Naive thymus-derived CD4-positive, alpha-beta T cell (primary cell): Measurements from ENCODE around the gene ARHGEF25. TPM values are rescaled to one million over a fixed set of nuclear protein-coding genes. Genes with fewer than 3 reads are reported as not detected.

ENCODE experiments used
- ATAC-seq: fragments of 150-1000 bp; cut with Tn5 transposase; 2 replicates; pipeline ENCODE4 v1.10.0; 2021; ENCODE audit warnings: mild to moderate bottlenecking, moderate library complexity
- CTCF ChIA-PET: fragments of 350-600 bp; sonication (Branson Sonifier 250); formaldehyde crosslinking; loops from one replicate; lab custom pipeline; 2021; ENCODE audit warnings: antibody characterized with exemption; lab: Charles Lee
- POLR2A ChIA-PET: fragments of 350-600 bp; sonication (Branson Sonifier 250); formaldehyde crosslinking; loops from one replicate; lab custom pipeline; 2021; ENCODE audit warnings: antibody characterized with exemption, inconsistent platforms; lab: Charles Lee
- DNase-seq, 9 donors: peaks; one replicate each; pipeline versions ENCODE4 v3.0.0 to v3.0.0-alpha.2; 2020 to 2022; ENCODE audit warnings: mixed read lengths in 1 of 9
- H3K27ac ChIP-seq: one replicate; pipeline ENCODE4 v1.7.0; 2013; ENCODE audit warnings: mild to moderate bottlenecking, low read depth, low read length, moderate library complexity
- H3K27me3 ChIP-seq, 2 donors: one replicate each; pipeline ENCODE4 v1.7.0; 2013; ENCODE audit warnings: low read length in 2 of 2, mild to moderate bottlenecking in 2 of 2, moderate library complexity in 2 of 2; ENCODE audit not compliant: control insufficient read depth in 2 of 2, insufficient read depth in 2 of 2
- H3K36me3 ChIP-seq, 3 experiments: 1 replicate in 2 of 3; 2 replicates in 1 of 3; pipeline ENCODE4 v1.7.0; 2013; ENCODE audit warnings: low read length in 3 of 3, mild to moderate bottlenecking in 3 of 3, moderate library complexity in 1 of 3; ENCODE audit not compliant: insufficient read depth in 3 of 3, control insufficient read depth in 2 of 3
- H3K4me1 ChIP-seq, 2 donors: one replicate each; pipeline ENCODE4 v1.7.0; 2013; ENCODE audit warnings: low read length in 2 of 2, mild to moderate bottlenecking in 2 of 2, moderate library complexity in 1 of 2; ENCODE audit not compliant: control insufficient read depth in 2 of 2, insufficient read depth in 2 of 2
- H3K4me3 ChIP-seq: 2 replicates; pipeline ENCODE4 v1.7.0; 2013; ENCODE audit warnings: mild to moderate bottlenecking, low read length
- H3K9me3 ChIP-seq, 3 experiments: 1 replicate in 2 of 3; 2 replicates in 1 of 3; pipeline ENCODE4 v1.7.0; 2013; ENCODE audit warnings: low read length in 3 of 3; ENCODE audit not compliant: control insufficient read depth in 2 of 3
- H3K27ac Mint-ChIP-seq, 9 donors: one replicate each; pipeline ENCODE4 v1.8.0; 2020 to 2022; ENCODE audit warnings: mixed read lengths in 9 of 9, mild to moderate bottlenecking in 8 of 9, moderate library complexity in 5 of 9, inconsistent platforms in 2 of 9
- H3K27me3 Mint-ChIP-seq, 5 donors: one replicate each; pipeline ENCODE4 v1.8.0; 2021 to 2022; ENCODE audit warnings: mixed read lengths in 5 of 5, mild to moderate bottlenecking in 1 of 5
- H3K36me3 Mint-ChIP-seq, 5 donors: one replicate each; pipeline ENCODE4 v1.8.0; 2020 to 2022; ENCODE audit warnings: mixed read lengths in 5 of 5, mild to moderate bottlenecking in 3 of 5, inconsistent platforms in 1 of 5
- H3K4me1 Mint-ChIP-seq, 7 donors: one replicate each; pipeline ENCODE4 v1.8.0; 2020 to 2022; ENCODE audit warnings: mixed read lengths in 7 of 7, mild to moderate bottlenecking in 3 of 7, inconsistent platforms in 1 of 7
- H3K4me3 Mint-ChIP-seq, 10 donors: one replicate each; pipeline ENCODE4 v1.8.0; 2020 to 2022; ENCODE audit warnings: mild to moderate bottlenecking in 10 of 10, mixed read lengths in 10 of 10, moderate library complexity in 6 of 10, inconsistent platforms in 2 of 10
- H3K9me3 Mint-ChIP-seq, 11 donors: one replicate each; pipeline ENCODE4 v1.8.0; 2020 to 2022; ENCODE audit warnings: mixed read lengths in 11 of 11, mild to moderate bottlenecking in 4 of 11, inconsistent platforms in 1 of 11, moderate library complexity in 1 of 11
- intact Hi-C, 2 donors: fragments of 100-400 bp; cut with micrococcal nuclease; formaldehyde crosslinking; loops; one replicate each; pipeline ENCODE4 v1.15.1; 2023
- polyA plus RNA-seq, 2 donors: library from polyadenylated mRNA; unstranded; fragments of 300-500 nt; fragmentation: Illumina TruSeq; gene quantifications; one replicate each; pipeline ENCODE4 v1.2.3, GENCODE V29; 2021
- total RNA-seq, 6 experiments: library from RNA in 5 of 6; stranded (reverse) in 5 of 6; gene quantifications; 1 replicate in 5 of 6; 2 replicates in 1 of 6; pipeline ENCODE4 v1.2.3 and lab custom pipeline; 2021 to 2026

The ARHGEF25 gene
- total and polyA plus RNA-seq, 7 experiments from 2014 or later = 0.29 to 1.2 (median 0.84) TPM; not detected in 2

DNA sequence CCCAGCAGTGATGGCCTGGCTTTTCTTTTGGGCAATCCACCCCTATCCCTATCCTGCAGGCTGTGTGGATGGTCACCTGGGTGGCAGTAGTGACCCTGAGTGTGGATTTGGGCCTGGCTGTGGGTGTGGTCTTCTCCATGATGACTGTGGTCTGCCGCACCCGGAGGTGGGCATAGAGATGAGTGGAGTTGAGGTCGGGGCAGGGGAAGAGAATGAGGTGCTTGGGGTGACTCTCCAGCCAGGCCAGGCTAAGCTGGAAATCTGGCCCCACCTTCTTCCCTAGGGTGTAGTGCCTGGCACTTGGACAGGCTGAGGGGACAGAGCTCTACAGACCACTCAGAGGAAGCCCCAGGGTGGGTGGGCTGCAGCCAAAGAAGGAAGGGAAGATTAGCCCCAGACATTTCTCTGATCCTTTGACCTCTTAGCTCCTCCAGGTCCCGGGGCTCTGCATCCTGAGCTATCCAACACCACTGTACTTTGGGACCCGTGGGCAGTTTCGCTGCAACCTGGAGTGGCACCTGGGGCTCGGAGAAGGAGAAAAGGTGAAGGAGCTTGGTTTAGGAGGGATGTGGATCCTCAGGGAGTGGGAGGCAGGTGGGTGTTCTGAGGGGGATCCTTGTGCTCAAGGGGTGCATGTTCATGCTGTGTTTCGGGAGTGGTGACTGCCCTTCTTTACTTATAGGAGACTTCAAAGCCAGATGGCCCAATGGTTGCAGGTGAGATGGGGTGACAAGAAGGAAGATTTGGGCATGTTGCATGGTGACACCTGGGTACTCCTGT is 13.4 kb downstream of the ARHGEF25 start:
- Histone ChIP-seq H3K4me3 (no peak overlapping the region), H3K9me3 (no peaks in the 10 kb centered on the region), H3K27me3 (peaks cover 17 to 61% of the 10 kb centered on the region in 2 donors), H3K36me3 (no peaks in the 10 kb centered on the region), H3K4me1 (peaks cover 16 to 26% of the 10 kb centered on the region in 2 donors), H3K27ac (no peak overlapping the region)
- H3K36me3 Mint-ChIP-seq = peaks cover 0 to 5% (median 0%) of the 10 kb centered on the region in 5 donors
- no peak overlapping the region for H3K27ac Mint-ChIP-seq
- peaks cover 81 to 98% (median 86%) of the 10 kb centered on the region in 5 donors for H3K27me3 Mint-ChIP-seq
- intact Hi-C loops = loop anchor here in 1 of 2 donors (10.0 kb wide), 1 partner anchor 380 kb away; no protein-coding TSS in a partner anchor
- no peak overlapping the region for H3K4me3 Mint-ChIP-seq
- ChIA-PET POLR2A (interaction anchor here (1.1 kb wide), 2 partner anchors 10 to 40 kb away, joined by 3 read pairs; no protein-coding TSS in a partner anchor), CTCF (interaction anchor here (0.9 to 1.7 kb wide), 2 partner anchors 41 to 101 kb away, joined by 3 to 8 read pairs; no protein-coding TSS in a partner anchor)
- no peaks in the 10 kb centered on the region for H3K9me3 Mint-ChIP-seq
- ATAC-seq = no peak
- H3K4me1 Mint-ChIP-seq = peaks cover 19 to 39% (median 24%) of the 10 kb centered on the region in 7 donors
- DNase-seq = peak in 1 of 9 donors; percentile 15

DNA sequence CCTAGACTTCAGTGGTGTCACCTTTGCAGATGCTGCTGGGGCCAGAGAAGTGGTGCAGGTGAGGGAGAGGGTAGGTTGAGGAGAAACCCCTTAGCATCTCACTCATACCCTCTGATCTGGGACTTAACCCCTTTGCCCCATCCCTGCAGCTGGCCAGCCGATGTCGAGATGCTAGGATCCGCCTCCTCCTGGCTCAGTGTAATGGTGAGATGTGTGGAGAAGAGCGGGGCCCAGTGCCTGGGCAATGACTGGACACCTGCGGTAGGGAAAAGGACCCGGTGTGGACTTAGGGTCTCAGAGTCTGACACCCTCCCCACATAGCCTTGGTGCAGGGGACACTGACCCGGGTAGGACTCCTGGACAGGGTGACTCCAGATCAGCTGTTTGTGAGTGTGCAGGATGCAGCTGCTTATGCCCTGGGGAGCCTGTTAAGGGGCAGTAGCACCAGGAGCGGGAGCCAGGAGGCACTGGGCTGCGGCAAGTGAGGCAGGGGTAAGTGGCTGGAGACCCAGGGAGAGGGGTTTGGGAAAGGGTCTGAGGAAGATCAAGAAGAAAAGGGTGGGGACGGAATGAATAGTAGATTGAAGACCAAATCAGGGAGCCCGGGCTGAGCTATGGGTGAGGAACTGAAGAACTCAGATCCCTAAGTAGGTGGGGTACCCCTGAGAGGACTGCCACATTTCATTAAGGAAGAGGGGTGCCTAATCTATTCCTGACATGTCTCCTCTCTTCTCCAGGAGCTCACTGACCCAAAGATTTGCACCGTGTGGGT is 14.2 kb downstream of the ARHGEF25 start:
- Histone ChIP-seq H3K4me3 (no peak overlapping the region), H3K27ac (no peak overlapping the region), H3K36me3 (no peaks in the 10 kb centered on the region), H3K27me3 (peaks cover 12 to 53% of the 10 kb centered on the region in 2 donors), H3K4me1 (peaks cover 13 to 18% of the 10 kb centered on the region in 2 donors), H3K9me3 (no peaks in the 10 kb centered on the region)
- Mint-ChIP-seq H3K4me1 (peaks cover 16 to 33% (median 19%) of the 10 kb centered on the region in 7 donors), H3K4me3 (no peak overlapping the region), H3K9me3 (no peaks in the 10 kb centered on the region), H3K27ac (no peak overlapping the region), H3K36me3 (peaks cover 0 to 5% (median 0%) of the 10 kb centered on the region in 5 donors), H3K27me3 (peaks cover 82 to 98% (median 86%) of the 10 kb centered on the region in 5 donors)
- POLR2A ChIA-PET = interaction anchor here (1.1 kb wide), 2 partner anchors 9 to 41 kb away, joined by 3 read pairs; no protein-coding TSS in a partner anchor
- peak in 1 of 9 donors; percentile 14 for DNase-seq
- CTCF ChIA-PET = interaction anchor here (0.8 to 1.7 kb wide), 4 partner anchors 41 to 167 kb away, joined by 3 to 8 read pairs (median 3); no protein-coding TSS in a partner anchor
- intact Hi-C loops = loop anchor here in 1 of 2 donors (10.0 kb wide), 1 partner anchor 381 kb away; no protein-coding TSS in a partner anchor
- no peak for ATAC-seq

DNA sequence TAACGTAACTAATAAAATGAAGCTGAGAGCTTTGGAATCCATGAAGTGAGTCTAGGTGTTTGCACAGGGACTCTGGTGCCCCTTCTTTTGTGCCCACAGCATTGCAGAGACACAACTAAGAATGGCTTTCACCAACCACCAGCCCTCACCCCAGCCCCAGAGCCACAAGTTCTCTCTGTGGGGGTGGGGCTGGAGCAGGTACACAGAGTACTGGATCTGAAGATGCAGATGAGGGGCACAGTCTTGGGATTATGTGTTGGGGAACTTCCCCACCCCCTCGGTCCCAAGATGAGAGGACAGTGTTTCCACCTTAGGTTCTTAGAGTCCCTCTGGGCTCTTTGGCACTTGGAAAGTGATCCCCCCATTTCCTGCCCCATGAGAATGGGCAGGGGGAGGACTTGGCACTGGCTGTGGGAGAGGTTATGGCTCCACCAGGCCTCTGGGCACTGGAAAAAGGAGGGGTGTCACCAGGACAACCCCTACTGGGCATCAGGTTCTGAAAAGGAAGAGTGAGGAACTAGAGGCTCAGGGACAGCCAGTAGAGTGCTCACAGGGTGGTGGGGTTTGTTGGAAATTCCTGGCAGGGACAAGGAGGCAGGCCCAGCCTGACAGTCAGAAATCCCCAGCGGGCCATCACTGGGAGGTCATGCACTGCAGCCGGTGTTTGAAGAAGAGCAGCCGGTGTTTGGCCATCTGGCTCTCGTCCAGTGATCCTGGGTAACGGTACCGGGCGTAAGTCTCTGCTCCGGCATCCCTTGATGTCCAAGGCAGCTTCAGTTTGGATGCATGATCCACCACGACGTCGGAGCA is 15.1 kb downstream of the ARHGEF25 start:
- no peaks in the 10 kb centered on the region for H3K9me3 ChIP-seq
- H3K27ac Mint-ChIP-seq = no peak overlapping the region
- DNase-seq (peak in 1 of 9 donors; percentile 18), ATAC-seq (no peak)
- intact Hi-C loops = loop anchor here in 1 of 2 donors (10.0 kb wide), 1 partner anchor 382 kb away; no protein-coding TSS in a partner anchor
- no peaks in the 10 kb centered on the region for H3K36me3 ChIP-seq
- CTCF ChIA-PET = interaction anchor here (0.8 to 1.0 kb wide), 3 partner anchors 42 to 168 kb away, joined by 3 read pairs; no protein-coding TSS in a partner anchor
- H3K27me3 ChIP-seq = peaks cover 8 to 48% of the 10 kb centered on the region in 2 donors
- peaks cover 0 to 5% (median 0%) of the 10 kb centered on the region in 5 donors for H3K36me3 Mint-ChIP-seq
- H3K4me3 Mint-ChIP-seq = peak overlapping the region in 2 of 10 donors; percentile 14 to 29
- POLR2A ChIA-PET = no interaction called here
- H3K9me3 Mint-ChIP-seq = no peaks in the 10 kb centered on the region
- peaks cover 7 to 24% (median 10%) of the 10 kb centered on the region in 7 donors for H3K4me1 Mint-ChIP-seq
- no peak overlapping the region for H3K27ac ChIP-seq
- H3K4me3 ChIP-seq = no peak overlapping the region
- H3K4me1 ChIP-seq = peaks cover 4 to 9% of the 10 kb centered on the region in 2 donors
- H3K27me3 Mint-ChIP-seq = peaks cover 82 to 98% (median 86%) of the 10 kb centered on the region in 5 donors

DNA sequence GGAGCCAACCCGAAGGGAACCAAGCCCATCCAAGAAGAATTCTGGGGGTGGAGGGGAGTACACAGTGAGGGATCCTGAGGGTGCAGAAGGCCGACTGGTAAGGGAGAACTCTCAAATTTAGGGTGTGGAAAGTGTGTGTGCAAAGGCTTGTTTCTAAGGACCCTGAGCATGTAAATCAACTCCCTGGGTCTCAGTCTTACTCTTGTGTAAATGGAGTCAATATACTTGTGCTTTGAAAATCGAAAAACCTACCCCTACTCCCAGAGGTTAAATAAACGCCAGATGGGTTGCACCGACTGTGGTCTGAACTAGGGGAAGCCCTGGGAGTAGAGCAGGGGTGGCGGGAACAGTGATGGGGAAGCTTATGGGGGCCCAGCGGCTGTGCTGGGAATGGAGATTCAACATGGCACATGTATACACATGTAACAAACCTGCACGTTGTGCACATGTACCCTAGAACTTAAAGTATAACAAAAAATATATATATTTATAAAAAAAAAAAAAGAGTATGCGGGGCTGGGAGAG is 15.7 kb downstream of the ARHGEF25 start:
- intact Hi-C loops = loop anchor here in 1 of 2 donors (10.0 kb wide), 1 partner anchor 382 kb away; no protein-coding TSS in a partner anchor
- Histone ChIP-seq H3K27me3 (peaks cover 6 to 46% of the 10 kb centered on the region in 2 donors), H3K36me3 (no peaks in the 10 kb centered on the region), H3K4me1 (peaks cover 0 to 5% of the 10 kb centered on the region in 2 donors), H3K4me3 (no peak overlapping the region), H3K27ac (no peak overlapping the region), H3K9me3 (no peaks in the 10 kb centered on the region)
- H3K36me3 Mint-ChIP-seq = peaks cover 0 to 3% (median 0%) of the 10 kb centered on the region in 5 donors
- peak overlapping the region in 7 of 10 donors; percentile 9 to 69 (median 41) for H3K4me3 Mint-ChIP-seq
- peak in 1 of 9 donors; percentile 19 for DNase-seq
- no peak for ATAC-seq
- H3K27me3 Mint-ChIP-seq = peaks cover 78 to 97% (median 84%) of the 10 kb centered on the region in 5 donors
- POLR2A ChIA-PET = interaction anchor here (0.6 to 1.2 kb wide), 2 partner anchors 12 to 42 kb away, joined by 3 to 4 read pairs; no protein-coding TSS in a partner anchor
- CTCF ChIA-PET = interaction anchor here (0.7 to 1.3 kb wide), 5 partner anchors 34 to 164 kb away, joined by 3 read pairs; partner anchors contain the start of gene TSPAN31
- no peaks in the 10 kb centered on the region for H3K9me3 Mint-ChIP-seq
- H3K27ac Mint-ChIP-seq = no peak overlapping the region
- peaks cover 4 to 19% (median 7%) of the 10 kb centered on the region in 7 donors for H3K4me1 Mint-ChIP-seq

DNA sequence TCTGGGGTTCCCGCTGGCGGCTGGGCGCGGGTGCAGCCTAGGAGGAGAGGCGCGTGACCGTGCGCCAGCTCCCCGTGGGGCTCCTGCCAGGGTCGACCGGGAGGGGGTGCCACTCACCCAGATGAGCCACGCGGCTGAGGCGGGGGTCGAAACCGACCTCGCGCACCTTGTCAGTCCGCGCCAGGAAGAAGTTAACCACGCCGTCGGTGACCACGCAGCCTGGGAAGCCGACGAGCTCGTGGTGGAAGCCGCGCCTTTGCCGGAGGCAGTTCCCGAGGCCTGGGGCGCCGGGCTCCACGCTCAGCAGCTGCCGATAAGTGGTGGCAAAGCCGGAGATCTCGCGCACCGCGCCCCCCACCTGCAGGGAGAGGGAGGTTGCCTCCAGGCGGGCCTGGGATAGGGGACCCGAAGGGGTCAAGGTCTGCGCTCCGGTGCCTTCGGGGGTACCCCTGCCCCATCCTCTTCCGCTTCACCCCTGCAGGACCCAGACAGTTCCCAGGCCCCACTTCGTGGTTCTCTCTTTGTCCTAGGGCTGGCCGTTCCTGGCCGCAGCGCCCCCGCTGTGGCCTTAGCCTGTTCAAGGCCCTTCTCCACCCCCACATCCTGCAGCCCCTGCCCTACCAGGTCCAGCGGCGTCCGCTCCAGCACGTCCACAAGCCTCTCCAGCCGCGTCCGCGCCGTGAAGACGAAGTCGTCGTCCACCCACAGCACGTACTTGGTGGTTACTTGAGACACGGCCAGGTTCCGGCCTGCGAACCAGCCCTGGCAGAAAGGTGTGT is 16.5 kb downstream of the ARHGEF25 start:
- Histone ChIP-seq H3K27ac (no peak overlapping the region), H3K4me3 (peak overlapping the region; percentile 37), H3K36me3 (no peaks in the 10 kb centered on the region), H3K27me3 (peaks cover 6 to 42% of the 10 kb centered on the region in 2 donors), H3K4me1 (peaks cover 4 to 8% of the 10 kb centered on the region in 2 donors), H3K9me3 (no peaks in the 10 kb centered on the region)
- peak; percentile 52 for ATAC-seq
- Mint-ChIP-seq H3K4me3 (peak overlapping the region in 8 of 10 donors; percentile 9 to 69 (median 52)), H3K4me1 (peaks cover 0 to 17% (median 7%) of the 10 kb centered on the region in 7 donors), H3K27ac (no peak overlapping the region), H3K36me3 (no peaks in the 10 kb centered on the region), H3K27me3 (peaks cover 71 to 94% (median 79%) of the 10 kb centered on the region in 5 donors), H3K9me3 (no peaks in the 10 kb centered on the region)
- intact Hi-C loops = loop anchor here in 1 of 2 donors (10.0 kb wide), 1 partner anchor 383 kb away; no protein-coding TSS in a partner anchor
- ChIA-PET CTCF (interaction anchor here (0.7 to 1.3 kb wide), 6 partner anchors 35 to 165 kb away, joined by 3 to 6 read pairs (median 3); partner anchors contain the start of gene TSPAN31), POLR2A (interaction anchor here (0.6 to 1.7 kb wide), 4 partner anchors 11 to 46 kb away, joined by 3 to 4 read pairs (median 4); no protein-coding TSS in a partner anchor)
- peak in 2 of 9 donors; percentile 26 to 38 for DNase-seq
